ENCODE data around the gene NEK1.

NEK1 gene

GRCh38 chr4:169361756-169362155, 250.6 kb downstream of the NEK1 start:
- DNase-seq: no peak

GRCh38 chr4:169359961-169360360, 252.4 kb downstream of the NEK1 start:
- no peak for DNase-seq

GRCh38 chr4:169352360-169352759, 260.0 kb downstream of the NEK1 start:
- no peak for DNase-seq

- no peak for DNase-seq
Observed at GRCh38 chr4:169351872-169352271, 260.5 kb downstream of the NEK1 start.

GRCh38 chr4:169348541-169348940, 263.8 kb downstream of the NEK1 start:
- DNase-seq: no peak

GRCh38 chr4:169346840-169347239, 265.5 kb downstream of the NEK1 start:
- no peak for DNase-seq

- peak; percentile 34 to 60 (median 56) for DNase-seq
Observed at GRCh38 chr4:169345316-169345721, 267.1 kb downstream of the NEK1 start.

All from suppressor macrophage treated with lipopolysaccharide for 1 hour (primary cell).